HG03097 (cell line): ENCODE data around the gene FRMPD1.

Experiments
- ATAC-seq: cut with Tn5 transposase; IDR thresholded peaks from one replicate; pipeline ENCODE4 v1.9.1; 2021; ENCODE audit not compliant: unreplicated experiment, low FRiP score

FRMPD1 gene

GRCh38 chr9:37676411-37676830, 25.7 kb downstream of the FRMPD1 start:
- ATAC-seq: no peak

GRCh38 chr9:37677435-37677834, 26.7 kb downstream of the FRMPD1 start:
- no peak for ATAC-seq

- no peak for ATAC-seq
Measured at GRCh38 chr9:37678789-37679273, 28.1 kb downstream of the FRMPD1 start.

GRCh38 chr9:37679649-37680402, 29.1 kb downstream of the FRMPD1 start:
- no peak for ATAC-seq

GRCh38 chr9:37682951-37683350, 32.2 kb downstream of the FRMPD1 start:
- no peak for ATAC-seq

GRCh38 chr9:37683531-37684371, 33.0 kb downstream of the FRMPD1 start:
- ATAC-seq: no peak

- no peak for ATAC-seq
Measured at GRCh38 chr9:37692622-37693221, 42.0 kb downstream of the FRMPD1 start.

- ATAC-seq: no peak
Measured at GRCh38 chr9:37693260-37693659, 42.5 kb downstream of the FRMPD1 start.

- ATAC-seq: no peak
Measured at GRCh38 chr9:37694355-37694754, 43.6 kb downstream of the FRMPD1 start.

- ATAC-seq: no peak
Measured at GRCh38 chr9:37696528-37696927, 45.8 kb downstream of the FRMPD1 start.

- no peak for ATAC-seq
Measured at GRCh38 chr9:37700131-37700530, 49.4 kb downstream of the FRMPD1 start.

- no peak for ATAC-seq
Measured at GRCh38 chr9:37700900-37701299, 50.1 kb downstream of the FRMPD1 start.

GRCh38 chr9:37705787-37706186, 55.0 kb downstream of the FRMPD1 start:
- ATAC-seq: no peak

- no peak for ATAC-seq
Measured at GRCh38 chr9:37706290-37706689, 55.5 kb downstream of the FRMPD1 start.

GRCh38 chr9:37707748-37708147, 57.0 kb downstream of the FRMPD1 start:
- no peak for ATAC-seq

- ATAC-seq: no peak
Measured at GRCh38 chr9:37710046-37710445, 59.3 kb downstream of the FRMPD1 start.

- ATAC-seq: no peak
Measured at GRCh38 chr9:37715260-37715659, 64.5 kb downstream of the FRMPD1 start.

- no peak for ATAC-seq
Measured at GRCh38 chr9:37715991-37716505, 65.3 kb downstream of the FRMPD1 start.

GRCh38 chr9:37719526-37719925, 68.8 kb downstream of the FRMPD1 start:
- no peak for ATAC-seq

- ATAC-seq: no peak
Measured at GRCh38 chr9:37727013-37727412, 76.3 kb downstream of the FRMPD1 start.

- no peak for ATAC-seq
Measured at GRCh38 chr9:37729499-37729898, 78.7 kb downstream of the FRMPD1 start.
